Cardiac muscle cell (in vitro differentiated cells and primary cell): Measurements from ENCODE around the gene IDUA. TPM values are rescaled to one million over a fixed set of nuclear protein-coding genes. Genes with fewer than 3 reads are reported as not detected.
A peak's percentile ranks its signal among the peaks of the same experiment; 100 is the strongest.

ENCODE experiments used
- DNase-seq, 2 donors: peaks; one replicate each; pipeline versions ENCODE4 v3.0.0 to v3.0.0-alpha.2; 2010 to 2017; ENCODE audit warnings: low read depth in 1 of 2, low spot score in 1 of 2
- H3K27ac ChIP-seq: fragments of 200-600 bp; sonication (generic); 2 replicates; pipeline ENCODE4 v1.5.1; 2016
- H3K27me3 ChIP-seq: fragments of 200-600 bp; sonication (generic); 2 replicates; pipeline ENCODE4 v1.6.0; 2016; ENCODE audit warnings: control low read depth
- H3K36me3 ChIP-seq: fragments of 200-600 bp; sonication (generic); 2 replicates; pipeline ENCODE4 v1.5.1; 2016; ENCODE audit warnings: control low read depth
- H3K4me1 ChIP-seq: fragments of 200-600 bp; sonication (generic); 2 replicates; pipeline ENCODE4 v1.8.1; 2017; ENCODE audit warnings: low read depth, mild to moderate bottlenecking, mixed run types
- H3K4me3 ChIP-seq: fragments of 200-600 bp; sonication (generic); 2 replicates; pipeline ENCODE4 v1.5.1; 2016; ENCODE audit warnings: mild to moderate bottlenecking
- H3K9me3 ChIP-seq: fragments of 200-600 bp; sonication (generic); 2 replicates; pipeline ENCODE4 v1.5.1; 2017; ENCODE audit warnings: low read depth, mild to moderate bottlenecking, control low read depth
- polyA plus RNA-seq: library from polyadenylated mRNA; unstranded; fragments of >200 nt; fragmentation: Nextera tagmentation; extraction: Ambion mirVana; gene quantifications from 2 replicates; pipeline ENCODE4 v1.2.1, GENCODE V29; 2016
- total RNA-seq: library from RNA; depleted of rRNA; stranded (reverse); fragments of >200 nt; gene quantifications from 2 replicates; pipeline ENCODE4 v1.2.3, GENCODE V29; 2016
- TF ChIP-seq, protein P1 (sequence below): IDR thresholded peaks from 2 replicates; pipeline ENCODE4 v1.5.1; 2012; ENCODE audit warnings: low read depth, mild to moderate bottlenecking, low read length

IDUA gene
- total and polyA plus RNA-seq, 2 experiments from 2014 or later, result 13.0 to 29.9 TPM

- Histone ChIP-seq H3K27me3 (no peaks in the 10 kb centered on the region), H3K4me1 (peaks cover 3% of the 10 kb centered on the region)
These were observed 47.2 kb downstream of the IDUA start for GRCh38 chr4:1033840-1034551.

DNA sequence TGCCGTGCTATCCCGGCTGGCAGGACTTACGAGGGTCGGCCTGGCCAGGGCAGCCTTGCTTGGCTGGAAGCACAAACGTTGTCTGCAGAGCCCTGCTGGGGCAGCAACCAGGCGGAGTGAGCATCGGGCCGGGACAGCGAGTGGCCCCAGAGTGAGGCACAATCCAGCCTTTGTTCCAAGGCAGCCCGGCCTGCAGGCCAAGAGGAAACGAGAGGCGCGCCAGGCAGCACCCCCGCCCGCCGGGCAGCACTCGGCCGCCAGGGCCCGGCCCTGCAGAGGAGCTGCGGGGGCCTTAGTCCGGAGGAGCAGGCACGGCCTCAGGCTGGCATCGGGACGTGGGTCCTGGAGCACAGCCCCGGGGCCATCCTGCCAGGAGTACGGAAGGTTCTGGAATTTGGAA is 48.7 kb downstream of the IDUA start:
- Histone ChIP-seq H3K27me3 (no peaks in the 10 kb centered on the region), H3K4me1 (peaks cover 3% of the 10 kb centered on the region), H3K9me3 (no peaks in the 10 kb centered on the region), H3K27ac (no peak overlapping the region), H3K36me3 (no peaks in the 10 kb centered on the region), H3K4me3 (no peak overlapping the region)
- peak in 1 of 2 donors; percentile 57 for DNase-seq
- TF ChIP-seq, protein P1, sequence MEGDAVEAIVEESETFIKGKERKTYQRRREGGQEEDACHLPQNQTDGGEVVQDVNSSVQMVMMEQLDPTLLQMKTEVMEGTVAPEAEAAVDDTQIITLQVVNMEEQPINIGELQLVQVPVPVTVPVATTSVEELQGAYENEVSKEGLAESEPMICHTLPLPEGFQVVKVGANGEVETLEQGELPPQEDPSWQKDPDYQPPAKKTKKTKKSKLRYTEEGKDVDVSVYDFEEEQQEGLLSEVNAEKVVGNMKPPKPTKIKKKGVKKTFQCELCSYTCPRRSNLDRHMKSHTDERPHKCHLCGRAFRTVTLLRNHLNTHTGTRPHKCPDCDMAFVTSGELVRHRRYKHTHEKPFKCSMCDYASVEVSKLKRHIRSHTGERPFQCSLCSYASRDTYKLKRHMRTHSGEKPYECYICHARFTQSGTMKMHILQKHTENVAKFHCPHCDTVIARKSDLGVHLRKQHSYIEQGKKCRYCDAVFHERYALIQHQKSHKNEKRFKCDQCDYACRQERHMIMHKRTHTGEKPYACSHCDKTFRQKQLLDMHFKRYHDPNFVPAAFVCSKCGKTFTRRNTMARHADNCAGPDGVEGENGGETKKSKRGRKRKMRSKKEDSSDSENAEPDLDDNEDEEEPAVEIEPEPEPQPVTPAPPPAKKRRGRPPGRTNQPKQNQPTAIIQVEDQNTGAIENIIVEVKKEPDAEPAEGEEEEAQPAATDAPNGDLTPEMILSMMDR, result no peak

More at GRCh38 chr4:1033840-1034551, 47.2 kb downstream of the IDUA start:
- Histone ChIP-seq H3K36me3 (no peaks in the 10 kb centered on the region), H3K9me3 (no peaks in the 10 kb centered on the region), H3K4me3 (no peak overlapping the region), H3K27ac (no peak overlapping the region)
- DNase-seq, result peak in 1 of 2 donors; percentile 93
- TF ChIP-seq, protein P1, result no peak

- no peak for DNase-seq
- H3K36me3 ChIP-seq, result no peaks in the 10 kb centered on the region
- TF ChIP-seq, protein P1, result no peak
These were observed 49.3 kb downstream of the IDUA start for GRCh38 chr4:1036095-1036494.

DNA sequence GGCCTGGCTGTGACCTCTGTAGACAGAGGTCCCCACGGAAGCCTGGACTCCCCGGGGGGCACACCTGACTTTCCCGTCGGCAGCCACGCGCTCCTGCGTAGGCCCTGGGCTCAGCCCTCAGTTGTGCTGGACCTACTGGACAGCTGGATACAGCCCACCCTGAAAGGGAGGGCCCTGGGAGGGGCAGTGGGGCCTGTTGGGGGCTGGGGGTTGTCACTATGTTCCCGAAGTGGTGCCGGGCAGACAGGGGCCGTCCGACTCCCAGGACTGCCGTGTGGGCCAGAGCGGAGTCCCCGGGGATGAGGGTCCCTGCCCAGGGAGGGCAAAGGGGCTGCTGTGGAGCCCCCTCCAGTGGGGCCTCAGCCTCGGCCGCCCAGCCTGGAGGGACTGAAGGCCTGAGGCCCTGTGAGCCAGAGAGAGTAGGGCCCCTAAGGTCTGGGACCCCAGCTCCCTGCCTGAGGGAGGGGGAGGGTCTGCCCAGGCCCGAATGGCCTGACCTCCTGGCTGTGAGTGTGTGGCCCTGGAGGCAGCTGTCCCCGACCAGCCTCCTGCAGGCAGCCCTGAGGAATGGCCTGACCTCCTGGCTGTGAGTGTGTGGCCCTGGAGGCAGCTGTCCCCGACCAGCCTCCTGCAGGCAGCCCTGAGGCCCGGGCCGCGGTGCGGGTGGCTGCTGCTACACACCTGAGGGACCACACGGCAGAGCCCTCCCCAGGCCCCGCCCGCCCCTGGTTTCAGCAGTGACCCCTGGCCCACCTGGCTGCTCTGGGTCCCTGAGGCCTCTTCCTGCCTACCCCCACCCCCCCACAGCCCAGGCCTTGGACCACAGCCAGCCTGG is 50.3 kb downstream of the IDUA start:
- no peak overlapping the region for H3K4me3 ChIP-seq
- H3K27ac ChIP-seq, result no peak overlapping the region
- no peaks in the 10 kb centered on the region for H3K9me3 ChIP-seq
- TF ChIP-seq, protein P1, result no peak
- H3K27me3 ChIP-seq, result no peaks in the 10 kb centered on the region
- DNase-seq, result no peak
- no peaks in the 10 kb centered on the region for H3K36me3 ChIP-seq
- H3K4me1 ChIP-seq, result peaks cover 3% of the 10 kb centered on the region

More at GRCh38 chr4:1036095-1036494, 49.3 kb downstream of the IDUA start:
- Histone ChIP-seq H3K4me3 (no peak overlapping the region), H3K9me3 (no peaks in the 10 kb centered on the region), H3K27ac (no peak overlapping the region), H3K4me1 (peaks cover 3% of the 10 kb centered on the region), H3K27me3 (no peaks in the 10 kb centered on the region)

DNA sequence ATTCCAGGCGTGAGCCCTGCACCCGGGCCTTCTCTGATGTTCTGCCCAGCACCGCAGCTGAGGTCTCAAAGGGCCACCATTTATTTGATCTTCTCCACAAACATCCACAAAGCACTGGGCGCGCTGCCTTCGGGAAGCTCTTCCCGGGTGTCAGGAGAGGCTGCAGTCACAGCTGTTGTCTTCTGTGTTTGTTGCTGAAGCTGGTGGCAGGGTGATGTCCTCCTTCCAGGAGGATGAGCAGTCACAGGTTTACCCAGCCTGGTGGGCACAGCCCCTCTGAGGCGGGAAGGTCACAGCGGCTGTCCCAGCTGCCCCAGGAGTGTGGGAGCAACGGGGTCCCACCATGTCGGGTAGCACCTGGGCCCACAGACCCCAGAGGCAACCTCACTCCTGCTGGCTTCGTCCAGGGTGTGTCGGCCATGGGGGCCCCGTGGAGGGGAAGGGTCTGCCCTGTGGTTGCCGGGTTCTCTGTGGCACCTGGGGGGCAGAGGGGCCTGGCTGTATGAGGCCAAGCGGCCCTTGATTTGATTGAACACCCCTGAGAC is 52.2 kb downstream of the IDUA start:
- Histone ChIP-seq H3K9me3 (no peaks in the 10 kb centered on the region), H3K4me1 (peaks cover 3% of the 10 kb centered on the region)

More for the DNA sequence above, 52.2 kb downstream of the IDUA start:
- Histone ChIP-seq H3K27ac (no peak overlapping the region), H3K36me3 (no peaks in the 10 kb centered on the region), H3K4me3 (no peak overlapping the region), H3K27me3 (no peaks in the 10 kb centered on the region)
- TF ChIP-seq, protein P1, result no peak
- DNase-seq, result no peak
